GM21619 (cell line): ENCODE data around the gene STT3A.

Experiments used
- ATAC-seq: cut with Tn5 transposase; IDR thresholded peaks from one replicate; pipeline ENCODE4 v1.9.1; 2021; ENCODE audit not compliant: unreplicated experiment

Gene STT3A

GRCh38 chr11:125649465-125650166, 57.0 kb downstream of the STT3A start:
- ATAC-seq, result no peak

DNA sequence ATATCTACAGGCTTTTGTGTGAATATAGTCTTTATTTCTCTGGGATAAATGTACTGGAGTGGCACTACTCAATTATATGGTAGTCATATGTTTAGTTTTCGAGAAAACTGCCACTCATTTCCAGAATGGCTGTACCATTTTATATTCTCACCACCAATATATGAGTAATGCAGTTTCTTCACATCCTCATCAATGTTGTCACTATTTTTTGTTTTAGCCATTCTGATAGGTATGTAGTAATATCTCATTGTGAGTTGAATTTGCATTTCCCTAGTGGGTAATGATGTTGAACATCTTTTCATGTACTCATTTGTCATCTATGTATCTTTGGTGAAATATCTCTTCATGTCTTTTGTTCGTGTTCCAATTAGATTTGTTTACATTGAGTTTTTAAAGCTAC, 70.0 kb downstream of the STT3A start:
- ATAC-seq, result no peak

GRCh38 chr11:125663910-125664309, 71.3 kb downstream of the STT3A start:
- no peak for ATAC-seq

DNA sequence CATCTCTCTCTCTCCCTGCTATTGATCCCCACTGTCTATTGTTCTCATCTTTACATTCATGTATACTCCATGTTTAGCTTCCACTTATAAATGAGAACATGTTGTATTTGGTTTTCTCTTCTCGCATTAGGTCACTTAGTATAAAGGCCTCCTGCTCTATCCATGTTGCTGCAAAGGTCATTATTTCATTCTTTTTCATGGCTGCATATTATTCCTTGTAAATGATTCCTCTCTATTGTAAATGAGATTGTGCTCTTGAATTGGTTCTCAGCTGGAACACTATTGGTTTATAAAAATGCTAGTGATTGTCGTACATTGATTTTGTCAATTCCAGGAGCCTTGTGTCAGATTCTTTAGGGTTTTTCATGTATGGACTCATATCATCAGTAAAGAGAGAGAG, 74.5 kb downstream of the STT3A start:
- no peak for ATAC-seq

DNA sequence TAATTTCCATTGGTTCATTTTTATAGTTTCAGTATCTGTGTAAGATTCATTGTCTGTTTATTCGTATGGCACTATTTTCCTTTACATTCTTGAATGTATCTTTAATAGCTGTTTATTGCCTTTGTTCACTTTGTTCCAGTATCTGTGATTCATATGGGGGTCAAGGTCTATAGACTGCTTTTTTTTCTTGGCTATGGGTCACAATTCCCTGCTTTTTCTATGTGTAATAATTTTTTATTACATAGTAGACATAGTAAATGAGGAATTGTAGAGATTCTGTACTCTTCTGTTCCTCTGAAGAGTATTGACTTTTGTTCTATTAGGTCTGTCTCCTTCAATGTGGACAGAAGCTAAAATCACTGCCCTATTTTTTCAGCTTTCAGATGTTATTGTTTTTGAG, 77.5 kb downstream of the STT3A start:
- no peak for ATAC-seq

DNA sequence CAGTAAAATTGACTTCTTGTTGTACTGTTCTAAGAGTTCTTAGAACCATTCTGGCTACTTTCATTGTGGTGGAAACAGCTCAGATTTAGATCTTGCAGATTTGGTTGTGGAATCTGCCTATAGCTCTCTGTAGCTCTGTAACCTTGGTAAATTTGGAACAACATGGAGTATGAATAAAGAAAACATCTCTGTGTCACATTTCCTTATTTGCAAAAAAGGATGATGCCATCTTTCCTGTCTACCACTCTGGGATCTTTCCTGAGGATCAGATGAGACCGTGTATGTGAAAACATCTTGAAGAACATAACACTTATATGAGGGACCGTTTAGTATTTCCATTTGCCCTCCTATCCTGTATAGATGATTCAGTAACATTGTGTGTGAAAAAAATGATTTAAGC, 78.9 kb downstream of the STT3A start:
- no peak for ATAC-seq
